Umbilical cord (tissue), 2 donors: Measurements from ENCODE around the gene PTPN20. TPM values are rescaled to one million over a fixed set of nuclear protein-coding genes. Genes with fewer than 3 reads are reported as not detected.
A peak's percentile ranks its signal among the peaks of the same experiment; 100 is the strongest.

Source experiments
- DNase-seq: peaks from one replicate; pipeline ENCODE4 v3.0.0-alpha.2; 2015; ENCODE audit warnings: low spot score
- total RNA-seq: library from RNA; depleted of rRNA; stranded (reverse); fragments of >200 nt; gene quantifications from one replicate; pipeline ENCODE4 v1.2.3, GENCODE V29; 2014; ENCODE audit warnings: low replicate concordance; ENCODE audit not compliant: insufficient read depth

The PTPN20 gene
- total RNA-seq, 1 donor from 2014 or later = 11.1 TPM

GRCh38 chr10:47033541-47034270 is 122.5 kb downstream of the PTPN20 start:
- no peak for DNase-seq

DNA sequence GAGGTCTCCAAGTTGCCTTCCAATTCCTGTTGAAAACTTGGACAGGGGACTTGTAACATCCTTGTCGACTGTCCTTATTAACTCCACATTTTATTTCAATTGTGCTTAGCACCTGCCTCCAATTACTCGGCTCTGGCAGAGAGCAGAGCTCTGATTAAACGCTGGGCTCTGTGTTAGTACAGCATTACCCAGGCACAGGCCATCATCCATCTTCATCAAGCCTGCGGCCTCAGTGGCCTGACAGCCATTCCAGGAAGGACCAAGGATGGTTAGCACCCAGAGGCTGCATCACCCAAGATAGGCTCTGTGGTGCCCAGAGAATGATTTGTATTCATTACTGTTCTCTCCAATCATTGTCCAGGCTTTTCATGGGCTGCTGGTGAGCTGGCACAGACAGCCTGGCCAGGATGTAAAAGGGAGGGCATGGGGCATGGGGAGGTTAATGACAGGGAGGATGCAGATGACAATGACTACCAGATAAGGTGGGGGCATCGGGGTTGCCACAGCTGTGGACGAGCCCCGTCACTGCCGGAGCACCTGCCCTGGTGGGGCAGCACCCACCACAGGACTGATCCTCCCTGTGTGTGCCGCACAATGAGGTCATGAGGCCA is 123.3 kb downstream of the PTPN20 start:
- DNase-seq = no peak

DNA sequence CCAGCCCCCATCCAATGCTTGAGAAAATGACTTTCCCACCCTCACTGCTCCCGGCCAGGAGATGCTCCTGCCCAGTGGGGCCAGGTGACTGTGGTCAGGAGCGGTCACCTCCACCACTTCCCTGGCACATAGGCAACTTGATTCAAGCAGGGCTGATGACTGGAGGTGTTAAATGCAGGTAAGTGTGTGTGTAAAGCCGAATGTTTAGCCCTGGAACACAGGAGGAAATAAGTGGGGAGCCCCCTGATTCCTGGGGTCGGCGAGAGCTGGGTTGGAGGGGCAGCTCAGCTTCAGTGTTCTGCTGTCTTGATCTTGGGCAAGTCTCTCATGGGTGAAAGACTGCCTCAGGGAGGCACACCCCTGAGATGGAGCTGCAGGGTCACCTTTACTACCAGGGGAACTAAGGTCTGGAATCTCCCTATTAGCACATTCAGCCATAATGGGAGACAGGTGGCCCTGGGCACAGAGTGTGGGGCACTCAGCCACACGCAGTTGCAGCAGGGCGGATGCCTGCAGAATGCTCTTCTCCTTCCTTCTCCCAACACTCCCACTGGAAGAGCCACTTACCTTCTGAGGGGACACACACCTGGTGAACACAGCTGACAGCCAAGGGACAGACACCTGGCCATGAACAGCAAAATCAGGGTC is 124.1 kb downstream of the PTPN20 start:
- no peak for DNase-seq

DNA sequence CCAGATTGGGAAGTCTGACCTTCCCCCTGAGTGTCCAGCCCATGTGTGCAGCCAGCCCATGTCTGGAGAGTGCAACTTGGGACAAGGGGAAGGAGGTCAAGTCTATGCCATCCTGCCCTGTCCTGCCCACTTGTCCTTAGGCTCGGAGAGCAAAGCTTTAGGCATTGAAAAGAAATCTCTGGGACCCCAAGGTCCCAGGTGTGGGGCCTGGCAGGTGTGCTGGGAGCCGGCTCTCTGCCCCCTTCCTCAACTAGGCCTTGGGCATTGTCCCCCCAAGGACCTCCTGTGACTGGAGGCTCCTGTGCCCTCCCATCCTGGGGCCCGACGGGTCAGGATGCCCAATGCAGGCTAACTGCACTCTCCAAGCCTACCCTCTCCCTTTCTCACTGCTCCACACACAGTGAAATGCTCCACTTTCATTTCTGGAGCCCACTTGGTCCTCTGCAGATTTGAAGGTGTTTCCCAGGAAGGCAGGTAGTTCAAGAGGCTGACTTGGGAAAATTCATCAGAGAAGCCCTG is 124.7 kb downstream of the PTPN20 start:
- DNase-seq = no peak

DNA sequence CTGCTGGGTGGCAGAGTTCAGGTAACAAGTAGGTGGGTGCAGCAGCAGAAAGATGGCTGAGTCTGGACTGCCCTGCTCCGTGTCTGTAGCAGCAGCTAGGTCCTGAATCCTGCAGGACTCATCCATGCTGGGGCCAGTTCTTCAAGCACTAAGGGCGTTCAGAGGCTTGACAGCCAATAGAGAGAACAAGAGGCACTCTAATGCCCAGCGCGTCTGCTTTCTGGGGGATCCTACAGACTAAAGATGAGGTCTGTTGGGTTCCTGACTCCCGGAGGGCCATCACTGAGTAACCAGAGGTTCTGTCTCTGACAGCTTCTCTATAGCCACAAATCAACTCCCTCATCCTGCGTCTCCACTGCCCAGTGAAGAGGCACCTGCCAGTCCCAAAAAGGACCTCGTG is 125.5 kb downstream of the PTPN20 start:
- DNase-seq = no peak

DNA sequence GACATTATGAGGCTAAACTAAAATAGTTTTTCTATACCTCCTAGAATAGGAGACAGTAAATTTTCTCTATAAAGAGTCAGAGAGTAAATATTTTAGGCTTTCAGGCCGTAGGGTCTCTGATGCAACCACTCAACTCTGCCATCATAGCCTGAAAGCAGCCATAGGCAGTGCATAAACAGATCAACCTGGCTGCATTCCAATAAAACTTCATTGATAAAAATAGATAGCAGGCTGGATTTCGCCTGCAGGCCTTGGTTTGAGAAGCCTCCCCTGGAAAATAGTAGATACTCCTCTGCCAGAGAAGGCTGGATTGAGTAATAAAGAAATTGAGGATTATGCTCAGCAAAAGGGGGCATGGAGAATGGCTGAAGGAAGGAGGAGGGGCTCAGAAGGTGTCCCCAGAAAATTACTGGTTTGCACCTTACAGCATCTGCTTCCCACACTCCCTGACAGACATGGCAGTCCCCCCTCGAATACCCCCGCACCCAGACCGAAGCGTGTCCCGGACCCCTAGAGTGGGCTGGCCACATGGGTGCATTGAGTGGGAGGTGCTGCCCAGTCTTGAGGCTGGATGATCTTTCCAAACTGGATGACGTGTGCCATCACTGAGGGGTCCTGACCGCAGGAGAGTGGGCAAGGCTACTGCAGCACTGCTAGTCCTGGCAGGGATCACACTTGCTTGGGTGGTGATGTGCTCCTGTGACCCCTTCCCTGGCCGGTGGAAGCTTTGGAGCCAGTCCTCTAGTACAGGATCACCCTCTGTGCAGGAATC is 126.6 kb downstream of the PTPN20 start:
- DNase-seq = peak; percentile 61

DNA sequence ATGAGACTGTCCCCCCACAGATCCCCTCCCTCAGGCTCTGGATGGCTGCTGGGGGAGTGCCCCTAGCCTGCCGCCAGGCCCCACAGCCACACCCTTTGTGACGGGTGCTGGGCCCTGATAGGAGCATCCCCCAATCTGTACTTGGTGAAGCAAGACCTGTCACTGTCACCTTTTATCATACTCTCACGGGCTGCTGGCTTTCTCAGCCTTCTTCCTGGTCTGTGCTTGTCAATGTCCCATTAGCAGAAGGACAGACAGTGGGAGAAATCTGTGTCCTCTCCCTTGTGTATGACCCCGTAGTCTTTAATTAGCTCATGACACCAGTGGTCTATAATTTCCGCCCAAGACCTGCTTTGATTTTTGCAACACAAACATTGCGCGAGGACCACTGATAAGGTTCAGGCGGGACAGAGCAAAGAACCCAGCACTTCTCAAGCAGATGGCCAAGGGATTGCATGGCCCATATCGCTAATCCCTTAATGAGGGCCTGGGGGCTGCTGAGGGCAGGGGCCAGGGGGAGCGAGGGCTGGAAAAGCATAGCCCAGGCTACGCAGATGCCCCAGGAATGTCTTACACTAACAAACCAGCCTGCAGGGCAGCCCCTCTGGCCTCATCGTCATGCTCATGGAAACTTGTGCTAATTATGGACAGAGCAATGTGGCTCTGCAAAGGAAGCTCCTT is 127.8 kb downstream of the PTPN20 start:
- DNase-seq = peak; percentile 59

DNA sequence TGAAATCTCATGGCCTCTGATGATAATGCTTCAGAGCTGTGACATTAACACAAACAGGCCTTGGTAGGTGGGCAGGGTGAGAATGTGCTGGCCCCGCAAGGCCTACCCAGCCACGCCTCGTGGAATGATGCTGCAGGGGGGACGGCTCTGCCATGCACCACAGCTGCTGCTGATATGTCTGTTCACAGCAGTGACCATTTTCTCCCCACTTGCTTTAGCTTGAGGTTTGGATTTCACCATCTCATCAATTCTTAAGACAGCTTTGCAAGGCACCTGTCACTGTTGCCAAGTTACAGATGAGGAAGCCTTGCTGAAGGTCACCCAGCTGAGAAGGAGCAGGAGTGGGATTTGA is 128.3 kb downstream of the PTPN20 start:
- DNase-seq = no peak

- DNase-seq = no peak
Measured at GRCh38 chr10:47040041-47040491, 128.8 kb downstream of the PTPN20 start.

- no peak for DNase-seq
Measured at GRCh38 chr10:47040681-47041080, 129.5 kb downstream of the PTPN20 start.

DNA sequence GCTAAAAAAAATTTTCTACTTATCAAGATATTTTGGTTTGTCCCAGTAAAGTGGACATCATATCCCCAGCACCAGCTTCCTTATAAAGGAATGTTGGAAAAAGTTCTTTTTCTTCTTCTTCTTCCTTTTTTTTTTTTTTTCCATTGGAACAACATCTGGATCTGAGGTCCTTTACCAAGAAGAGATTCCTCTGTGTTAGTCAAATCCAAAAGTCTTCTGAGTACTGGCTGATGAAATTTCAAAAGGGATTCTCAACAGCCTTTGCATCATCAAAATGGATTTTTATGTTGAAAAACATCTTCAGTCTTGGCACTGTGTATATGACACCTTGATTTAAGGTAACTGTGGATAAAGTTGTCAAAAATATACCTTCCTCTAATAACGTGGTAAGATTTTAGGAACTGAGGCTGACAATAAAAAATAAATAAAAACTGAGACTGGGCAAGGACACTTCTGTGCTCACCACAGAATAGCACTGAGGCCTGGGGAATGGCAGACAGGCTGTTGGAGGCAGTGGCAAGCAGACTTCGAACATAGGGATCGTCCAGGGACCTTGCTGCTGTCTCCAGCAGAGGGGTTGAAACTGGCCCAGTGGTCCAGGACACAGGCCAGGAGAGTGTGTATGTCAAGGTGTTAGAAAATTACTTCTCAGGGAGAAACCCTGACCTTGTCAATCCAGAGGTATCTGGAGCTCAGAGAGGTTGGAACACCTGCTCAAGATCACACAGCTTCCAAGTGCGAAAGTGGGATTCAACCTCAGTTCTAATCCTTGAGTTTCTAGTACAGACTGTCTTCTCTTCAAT is 130.4 kb downstream of the PTPN20 start:
- no peak for DNase-seq

DNA sequence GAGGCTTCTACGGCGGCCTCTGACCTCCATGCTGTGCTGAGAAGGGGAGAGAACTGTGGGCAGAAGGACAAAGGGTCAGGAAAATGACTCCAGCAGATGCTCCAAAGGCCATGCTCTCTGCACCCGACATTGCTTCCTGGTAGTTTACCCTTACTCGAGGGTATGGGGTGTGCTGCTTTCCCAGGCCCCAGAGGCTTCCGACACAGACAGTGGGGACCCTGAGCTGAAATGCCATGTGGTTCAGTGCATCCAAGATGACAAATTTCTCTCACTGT is 130.9 kb downstream of the PTPN20 start:
- DNase-seq = no peak

DNA sequence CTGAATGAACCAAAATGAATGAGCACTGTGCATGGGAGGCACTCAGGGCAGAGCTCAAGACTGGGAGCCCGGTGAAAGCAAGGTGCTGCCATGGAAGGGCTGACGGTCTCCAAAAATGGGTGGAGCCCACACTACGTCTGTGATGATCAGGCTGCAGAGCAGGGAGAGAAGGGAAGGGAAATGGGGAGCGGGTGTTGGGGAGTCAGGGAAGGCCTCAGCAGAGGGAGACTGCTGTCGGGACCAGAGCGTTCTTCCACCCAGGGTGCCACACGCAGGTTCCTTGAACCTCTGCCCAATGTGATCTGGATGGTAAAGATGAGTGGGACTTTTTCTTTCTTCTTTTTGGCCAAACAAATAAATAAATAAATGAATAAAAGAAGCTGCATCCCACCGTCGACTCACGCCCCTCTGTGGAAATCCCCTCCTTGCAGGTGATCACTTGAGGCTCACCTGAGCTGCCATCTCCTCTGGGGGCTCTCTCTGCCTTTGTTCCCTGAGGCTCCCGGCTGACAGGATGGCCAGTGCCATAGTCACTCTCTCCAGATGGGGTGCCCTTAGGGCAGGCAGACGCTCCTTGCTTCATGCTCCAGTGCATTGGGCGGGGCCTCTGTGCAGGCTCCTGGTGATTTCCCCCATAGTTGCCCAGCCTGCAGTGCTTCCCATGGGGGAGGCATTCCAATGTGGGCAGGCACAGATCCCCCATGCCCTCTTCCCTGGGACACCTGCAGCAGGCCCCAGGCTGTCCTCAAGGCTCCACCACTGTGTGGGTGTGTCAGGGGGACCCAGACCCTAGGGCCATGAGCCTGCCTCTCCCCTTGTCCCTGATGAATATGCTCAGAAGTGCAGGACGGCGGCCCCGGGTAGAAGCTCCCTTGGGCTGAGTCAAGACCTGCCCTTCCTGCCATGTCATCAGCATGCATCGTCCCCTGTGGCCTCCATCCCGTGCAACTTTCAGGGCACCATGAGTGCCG is 131.8 kb downstream of the PTPN20 start:
- no peak for DNase-seq

DNA sequence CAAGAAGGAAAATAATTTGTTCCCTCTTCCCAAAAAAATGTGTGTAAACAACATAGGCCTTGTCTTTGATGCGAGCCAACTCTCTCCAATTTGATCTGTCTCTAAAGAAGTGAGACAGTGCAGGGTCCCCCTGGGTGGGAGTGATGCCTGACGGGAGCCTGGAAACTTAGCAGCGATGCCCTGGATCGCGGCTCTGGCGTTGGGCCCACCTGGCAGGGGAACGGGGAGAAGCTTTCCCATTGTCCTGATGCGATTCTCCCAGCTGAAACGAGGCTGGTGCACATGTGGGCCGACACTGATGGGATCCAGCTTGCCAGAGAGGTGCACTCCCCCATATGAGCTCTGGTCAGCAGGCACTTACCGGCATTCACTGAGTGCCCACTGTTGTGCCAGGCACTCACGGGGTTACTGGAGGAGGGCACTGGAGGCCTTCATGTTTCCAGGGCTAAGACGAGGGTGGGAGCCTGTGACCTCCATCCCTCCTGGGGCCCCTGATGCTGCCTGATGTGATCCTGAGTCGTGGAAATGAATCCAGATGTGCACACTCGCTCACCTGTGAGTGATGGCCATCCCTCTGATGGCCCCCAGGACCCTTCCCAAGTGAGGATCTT is 132.8 kb downstream of the PTPN20 start:
- no peak for DNase-seq

GRCh38 chr10:47044741-47045140 is 133.5 kb downstream of the PTPN20 start:
- DNase-seq = no peak

GRCh38 chr10:47045331-47045861 is 134.2 kb downstream of the PTPN20 start:
- no peak for DNase-seq

- DNase-seq = no peak
Measured at GRCh38 chr10:47046321-47047126, 135.3 kb downstream of the PTPN20 start.

GRCh38 chr10:47047127-47047504 is 135.9 kb downstream of the PTPN20 start:
- DNase-seq = no peak
